22Rv1 (cell line): ENCODE results near the gene SPACA1.

ENCODE experiments used
- H3K27ac ChIP-seq: fragments of 450-650 bp; 2 replicates; pipeline ENCODE4 v1.5.1; 2017
- CTCF ChIP-seq: fragments of 450-650 bp; IDR thresholded peaks from 2 replicates; pipeline ENCODE4 v1.5.1; 2017; ENCODE audit warnings: mild to moderate bottlenecking
- ZFX ChIP-seq: fragments of 450-650 bp; IDR thresholded peaks from 2 replicates; pipeline ENCODE4 v1.6.1; 2017; ENCODE audit warnings: antibody characterized with exemption, borderline replicate concordance

SPACA1 gene

GRCh38 chr6:88089708-88090107 is 42.1 kb downstream of the SPACA1 start:
- TF ChIP-seq CTCF (no peak), ZFX (no peak)
- no peak overlapping the region for H3K27ac ChIP-seq

DNA sequence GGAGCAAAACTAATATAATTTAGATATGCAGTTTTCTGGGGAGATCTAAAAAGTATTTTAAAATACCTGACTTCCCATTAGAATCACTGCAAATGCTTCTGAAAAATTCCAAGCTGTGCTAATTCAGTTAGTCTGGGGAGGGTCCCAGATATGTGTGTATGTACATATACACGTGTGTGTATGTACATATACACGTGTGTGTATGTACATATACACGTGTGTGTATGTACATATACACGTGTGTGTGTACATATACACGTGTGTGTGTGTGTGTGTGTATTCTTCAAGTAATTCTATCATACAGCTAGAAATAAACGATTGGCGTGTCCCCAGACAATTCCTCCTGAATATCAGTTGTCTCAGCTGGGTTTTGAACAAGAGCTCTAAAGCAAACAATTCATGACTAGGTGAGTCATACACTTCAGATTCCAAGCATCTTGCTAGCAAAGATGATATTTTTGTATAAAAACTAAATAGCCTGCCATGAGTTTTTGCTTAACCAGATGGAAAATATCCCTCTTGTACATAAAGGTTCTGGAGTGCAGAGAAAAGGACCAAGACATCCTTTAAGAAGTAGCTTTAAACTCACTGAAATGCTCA is 58.2 kb downstream of the SPACA1 start:
- TF ChIP-seq CTCF (no peak), ZFX (no peak)
- H3K27ac ChIP-seq, result no peak overlapping the region

DNA sequence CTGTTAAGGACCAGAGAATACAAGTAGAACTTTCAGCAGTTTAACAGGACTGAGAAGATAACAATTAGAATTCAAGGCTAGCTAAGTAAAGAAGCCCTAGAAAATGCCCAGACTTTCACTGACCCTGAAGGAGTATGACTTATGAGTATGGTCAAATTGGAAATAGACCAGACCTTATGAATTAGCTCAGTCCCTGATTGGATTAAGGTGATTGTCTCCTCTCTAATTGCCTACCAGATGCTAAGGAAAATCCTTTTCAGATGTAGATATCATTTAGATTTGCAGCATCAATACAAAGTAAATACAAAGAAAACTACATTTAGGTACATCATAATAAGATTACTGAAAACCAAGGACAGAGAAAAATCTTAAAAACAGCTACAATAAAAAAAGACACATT is 59.6 kb downstream of the SPACA1 start:
- no peak for TF ChIP-seq ZFX
- TF ChIP-seq CTCF, result no peak
- H3K27ac ChIP-seq, result no peak overlapping the region

GRCh38 chr6:88111991-88112390 is 64.3 kb downstream of the SPACA1 start:
- TF ChIP-seq CTCF, result no peak
- no peak for TF ChIP-seq ZFX
- no peak overlapping the region for H3K27ac ChIP-seq

GRCh38 chr6:88114838-88115237 is 67.2 kb downstream of the SPACA1 start:
- TF ChIP-seq CTCF, result no peak
- TF ChIP-seq ZFX, result no peak
- no peak overlapping the region for H3K27ac ChIP-seq

DNA sequence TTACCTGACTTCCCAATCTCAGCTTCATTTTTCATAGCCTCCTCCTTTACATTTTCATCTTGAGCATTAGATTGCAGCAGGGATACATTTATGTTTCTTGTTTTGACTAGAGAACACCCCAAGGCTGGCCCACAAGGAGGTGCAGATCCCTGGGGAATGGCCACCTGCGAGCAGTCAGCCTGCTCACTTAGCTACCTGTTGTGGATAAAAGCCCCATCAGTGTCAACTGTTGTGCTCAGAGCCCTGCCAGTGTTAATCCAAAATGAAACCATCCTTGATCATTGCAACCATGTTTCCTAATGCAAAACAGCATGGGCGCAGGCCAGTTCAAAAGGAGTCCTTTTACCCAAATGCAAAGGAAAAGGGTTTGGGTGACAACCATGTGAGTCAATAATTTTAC is 67.7 kb downstream of the SPACA1 start:
- H3K27ac ChIP-seq, result no peak overlapping the region
- TF ChIP-seq ZFX (no peak), CTCF (no peak)

DNA sequence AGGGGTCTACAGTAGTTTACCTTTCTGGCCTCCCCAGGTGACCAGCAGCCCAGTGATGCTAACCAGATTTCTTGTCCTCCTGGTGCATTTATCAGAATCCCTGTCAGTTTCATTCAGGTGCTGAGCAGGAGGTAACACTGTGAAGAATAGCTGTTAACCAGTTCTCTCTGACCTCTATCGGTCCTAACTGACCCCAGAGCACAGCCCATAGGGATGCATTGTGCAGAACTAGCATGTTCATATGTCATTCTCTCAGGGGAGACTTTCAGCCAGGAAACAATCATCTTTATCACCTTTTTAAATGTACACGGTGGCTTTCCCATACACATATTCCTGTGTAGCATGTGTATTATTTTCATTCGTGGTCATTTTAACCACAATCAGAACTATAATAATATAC is 68.6 kb downstream of the SPACA1 start:
- H3K27ac ChIP-seq, result no peak overlapping the region
- TF ChIP-seq ZFX, result no peak
- no peak for TF ChIP-seq CTCF
